NCI-H345 (cell line): ENCODE results near the gene RNU2-63P.
"Not testable (repeated sequence)": the region's sequence is repeated elsewhere in the genome, so short reads cannot be mapped to it uniquely, and the experiment has no call there.

ENCODE experiments used
- DNase-seq: peaks from one replicate; lab custom pipeline; 2025; lab: John Stamatoyannopoulos, UW

Gene RNU2-63P

GRCh38 chr2:88028931-88029330 lies 12.6 kb upstream of the RNU2-63P start:
- no peak for DNase-seq

DNA sequence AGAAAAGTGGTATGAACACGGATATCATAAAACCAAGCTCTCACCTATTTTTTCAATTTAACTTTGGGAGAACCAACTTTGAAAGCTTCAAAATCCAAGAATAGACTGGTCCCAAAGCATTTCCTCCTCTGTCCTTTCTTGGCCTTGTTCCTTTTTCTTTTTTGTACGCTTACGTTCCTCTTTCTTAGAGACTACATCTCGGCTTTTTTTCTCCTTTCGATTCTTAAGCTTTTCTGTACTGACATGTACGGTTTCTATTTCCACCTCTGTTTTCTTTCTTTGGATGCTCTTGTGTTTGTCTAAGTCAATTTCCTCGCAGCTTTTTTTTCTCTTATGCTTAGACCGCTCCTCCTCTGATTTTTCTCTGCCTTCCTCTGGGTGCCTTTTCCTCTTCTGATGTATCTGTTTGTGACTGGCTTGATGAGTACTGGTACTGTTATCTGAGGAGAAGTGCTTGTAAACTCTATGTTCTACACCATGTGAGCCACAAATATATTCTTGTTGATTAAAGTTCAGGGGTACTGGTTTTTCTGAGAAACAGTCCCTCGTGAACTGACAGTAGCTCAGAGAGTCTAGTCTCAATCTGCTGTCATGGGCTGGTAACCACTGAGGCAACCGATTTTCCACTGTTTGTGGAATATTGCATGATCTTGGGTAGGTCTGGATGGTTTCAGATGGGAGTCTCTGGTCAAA lies 11.5 kb upstream of the RNU2-63P start:
- DNase-seq = no peak

DNA sequence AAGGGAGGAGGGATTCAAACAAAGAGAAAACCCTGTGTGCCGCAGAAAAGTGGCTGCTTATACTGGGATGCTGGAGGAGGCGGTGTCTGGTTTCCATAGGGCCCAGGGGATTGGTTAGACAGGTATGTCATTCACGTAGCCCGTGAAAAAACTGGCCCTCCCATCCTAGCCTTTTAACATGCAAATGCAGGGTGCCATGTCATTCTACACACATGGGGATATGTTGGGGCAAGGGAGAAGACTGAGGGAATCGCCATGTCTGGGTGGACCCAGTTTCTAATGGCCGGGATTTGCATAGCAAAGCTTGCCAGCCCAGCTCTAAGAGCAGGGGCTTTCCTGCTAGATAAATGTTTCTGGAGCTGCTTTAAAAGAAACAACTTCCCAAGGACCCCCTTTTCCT lies 8.2 kb upstream of the RNU2-63P start:
- DNase-seq = no peak

DNA sequence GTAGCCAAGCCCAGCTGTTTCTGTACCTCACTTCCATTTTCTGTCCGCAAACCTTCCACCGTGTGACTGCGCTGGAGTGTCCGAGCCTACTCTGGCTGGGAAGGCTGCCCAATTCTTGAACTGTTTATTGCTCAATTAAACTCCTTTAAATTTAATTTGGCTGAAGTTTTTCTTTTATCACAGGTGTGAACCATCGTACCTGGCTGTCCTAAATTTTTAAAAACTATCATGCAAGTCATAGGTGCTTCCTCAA lies 6.2 kb upstream of the RNU2-63P start:
- no peak for DNase-seq

DNA sequence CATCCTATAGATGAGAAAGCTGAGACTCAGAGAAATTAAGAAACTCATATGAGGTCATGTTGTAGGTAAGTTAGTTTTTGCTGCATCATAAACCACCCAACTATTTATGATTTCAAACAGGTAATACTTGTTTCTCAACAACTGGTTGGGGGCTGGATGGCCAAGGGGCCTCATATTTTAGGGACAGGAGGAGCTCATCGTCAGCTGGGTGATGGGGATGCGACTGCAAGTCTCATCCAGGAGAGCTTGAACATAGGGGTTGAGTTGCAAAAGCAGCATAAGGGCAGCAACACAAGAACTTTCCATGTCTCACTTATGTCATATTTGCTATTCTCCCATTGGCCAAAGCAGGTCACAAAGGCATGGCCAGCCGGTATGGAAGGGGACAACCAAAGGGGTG lies 3.6 kb upstream of the RNU2-63P start:
- DNase-seq = no peak

DNA sequence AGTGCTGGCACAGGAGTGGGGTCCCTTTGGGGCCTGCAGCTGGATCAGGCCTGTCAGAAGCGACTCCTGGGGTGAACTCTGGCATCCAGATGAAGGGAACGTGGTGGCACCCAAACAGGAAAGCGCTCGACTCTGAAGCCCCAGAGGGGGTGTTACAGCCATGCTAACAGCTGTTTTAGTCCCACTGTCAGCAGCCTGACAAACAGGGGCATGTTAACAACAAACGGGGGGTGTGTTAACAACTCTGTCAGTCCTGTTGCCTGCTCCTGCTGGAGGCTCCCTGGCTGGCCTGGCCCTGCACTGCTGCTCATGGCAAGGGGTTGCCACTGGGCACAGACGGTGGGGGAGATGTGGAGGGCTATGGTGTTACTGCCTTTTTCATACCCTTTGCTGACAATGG lies 2.6 kb upstream of the RNU2-63P start:
- DNase-seq = no peak

DNA sequence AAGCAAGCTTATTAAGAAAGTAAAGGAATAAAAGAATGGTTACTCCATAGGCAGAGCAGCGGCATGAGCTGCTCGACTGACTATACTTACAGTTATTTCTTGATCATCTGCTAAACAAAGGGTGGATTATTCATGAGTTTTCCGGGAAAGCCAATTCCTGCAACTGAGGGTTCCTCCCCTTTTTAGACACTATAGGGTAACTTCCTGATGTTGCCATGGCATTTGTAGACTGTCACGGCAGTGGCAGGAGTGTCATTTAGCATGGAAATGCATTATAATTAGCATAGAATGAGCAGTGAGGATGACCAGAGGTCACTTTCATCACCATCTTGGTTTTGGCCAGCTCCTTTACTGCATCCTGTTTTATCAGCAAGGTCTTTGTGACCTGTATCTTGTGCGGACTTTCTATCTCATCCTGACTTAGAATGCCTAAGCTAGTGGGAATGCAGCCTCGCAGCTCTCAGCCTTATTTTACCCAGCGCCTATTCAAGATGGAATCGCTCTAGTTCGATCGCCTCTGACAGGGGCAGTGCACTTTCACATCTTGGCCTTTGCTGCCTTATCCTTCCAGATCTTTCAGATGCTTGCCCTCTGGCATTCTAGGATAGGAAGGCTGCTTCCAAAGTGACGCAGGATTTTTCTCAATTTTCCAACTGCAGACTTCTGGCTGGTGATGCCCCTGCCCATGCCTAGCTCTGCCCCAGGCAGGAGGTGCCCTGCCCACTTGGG lies 1.9 kb upstream of the RNU2-63P start:
- DNase-seq = not testable (repeated sequence)

DNA sequence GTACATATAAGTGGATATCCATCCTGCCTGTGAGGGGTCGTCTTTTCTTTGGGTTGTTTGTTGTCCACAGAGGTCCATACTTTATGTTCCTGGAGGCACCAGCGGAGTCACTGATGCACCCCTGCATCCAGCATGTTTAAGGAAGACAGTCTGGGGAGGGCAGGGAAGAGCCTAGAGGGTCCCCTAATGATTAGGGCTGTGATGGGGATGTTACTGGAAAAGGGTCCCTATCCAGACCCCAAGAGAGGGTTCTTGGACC lies 1.4 kb upstream of the RNU2-63P start:
- DNase-seq = not testable (repeated sequence)

- peak; percentile 66 for DNase-seq
These were observed 823 bp upstream of the RNU2-63P start for GRCh38 chr2:88016960-88017779.

- DNase-seq = no peak
These were observed 5.3 kb downstream of the RNU2-63P start for GRCh38 chr2:88011011-88011410.

- no peak for DNase-seq
These were observed 6.2 kb downstream of the RNU2-63P start for GRCh38 chr2:88010136-88010535.

DNA sequence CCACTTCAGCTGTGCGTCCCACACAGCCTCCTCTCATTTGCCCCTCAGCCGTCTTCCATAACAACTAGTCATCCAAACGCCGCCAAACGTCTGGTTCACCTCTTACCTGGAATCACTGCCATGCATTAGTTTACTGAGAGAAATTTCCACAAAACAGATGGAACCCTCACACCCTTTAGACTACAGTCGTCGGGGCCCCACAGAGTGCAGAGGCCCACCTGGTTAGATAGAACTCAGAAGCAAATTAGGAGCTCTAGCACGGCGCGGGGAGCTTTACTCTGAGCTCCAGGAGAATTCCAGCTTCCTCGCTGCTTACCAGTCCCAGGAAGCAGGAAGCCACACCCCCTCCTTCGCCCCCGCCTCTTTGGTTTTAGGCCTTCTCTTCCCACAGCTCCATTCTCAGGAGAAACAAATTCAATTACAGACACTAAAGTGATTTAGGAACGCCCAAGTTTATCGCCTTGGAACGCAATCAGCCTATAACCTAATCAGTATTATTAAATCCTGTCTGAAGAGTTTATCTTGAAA lies 9.4 kb downstream of the RNU2-63P start:
- DNase-seq = no peak

DNA sequence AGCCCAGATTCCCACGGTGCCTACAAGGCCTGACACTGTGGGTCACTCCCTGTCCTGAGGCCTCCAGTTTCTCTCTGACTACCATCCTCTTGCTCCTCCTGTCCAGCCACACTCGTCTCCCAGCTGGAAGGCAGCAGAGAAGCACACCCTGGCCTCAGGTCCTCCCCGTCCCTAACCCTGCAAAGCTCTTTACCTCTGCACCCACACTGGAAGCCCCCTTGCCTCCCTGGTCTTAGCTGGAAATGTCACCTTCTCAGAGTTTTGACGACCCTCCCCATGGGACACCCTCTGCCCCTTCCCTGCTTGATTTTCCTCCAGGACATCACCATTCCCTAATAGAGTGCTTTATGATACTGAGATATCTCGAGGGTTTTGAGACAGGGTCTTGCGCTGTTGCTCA lies 10.6 kb downstream of the RNU2-63P start:
- no peak for DNase-seq

- DNase-seq = no peak
These were observed 13.1 kb downstream of the RNU2-63P start for GRCh38 chr2:88003074-88003755.

- no peak for DNase-seq
These were observed 14.0 kb downstream of the RNU2-63P start for GRCh38 chr2:88002359-88002707.

GRCh38 chr2:88000474-88000873 lies 15.9 kb downstream of the RNU2-63P start:
- not testable (repeated sequence) for DNase-seq

DNA sequence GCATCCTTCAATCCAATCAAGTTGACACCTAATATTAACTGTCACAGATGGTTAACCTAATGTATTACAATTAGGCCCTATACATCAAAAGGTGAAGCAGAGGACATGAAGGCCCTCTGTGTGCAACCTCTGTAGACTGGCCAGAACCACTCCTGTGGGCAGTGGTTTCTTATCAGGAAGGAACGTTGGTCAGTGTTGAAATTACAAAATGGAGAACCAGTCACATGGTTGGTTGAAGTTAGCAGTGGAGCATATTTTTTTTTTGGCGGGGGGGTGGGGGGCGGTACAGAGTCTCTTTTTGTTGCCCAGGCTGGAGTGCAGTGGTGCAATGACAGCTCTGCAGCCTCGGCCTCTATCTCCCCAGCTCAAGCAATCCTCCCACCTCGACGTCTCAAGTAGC lies 19.8 kb downstream of the RNU2-63P start:
- DNase-seq = no peak

DNA sequence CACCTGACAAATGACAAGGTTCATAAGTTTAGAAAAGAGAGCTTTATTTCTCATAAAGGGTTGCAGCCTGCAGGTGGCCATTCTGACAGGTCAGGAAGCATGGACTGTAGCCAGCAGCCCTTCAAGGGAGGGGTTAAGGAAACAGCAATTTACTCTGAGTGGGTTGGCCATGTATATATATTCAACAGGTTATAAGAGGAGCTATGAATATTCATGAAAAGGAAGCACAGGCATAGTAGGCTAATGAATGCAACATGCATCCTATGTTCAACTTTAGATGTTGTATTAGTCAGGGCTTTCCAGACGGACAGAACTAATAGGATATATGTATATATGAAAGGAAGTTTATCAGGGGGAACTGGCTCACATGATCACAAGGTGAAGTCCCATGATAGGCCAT lies 20.6 kb downstream of the RNU2-63P start:
- no peak for DNase-seq

DNA sequence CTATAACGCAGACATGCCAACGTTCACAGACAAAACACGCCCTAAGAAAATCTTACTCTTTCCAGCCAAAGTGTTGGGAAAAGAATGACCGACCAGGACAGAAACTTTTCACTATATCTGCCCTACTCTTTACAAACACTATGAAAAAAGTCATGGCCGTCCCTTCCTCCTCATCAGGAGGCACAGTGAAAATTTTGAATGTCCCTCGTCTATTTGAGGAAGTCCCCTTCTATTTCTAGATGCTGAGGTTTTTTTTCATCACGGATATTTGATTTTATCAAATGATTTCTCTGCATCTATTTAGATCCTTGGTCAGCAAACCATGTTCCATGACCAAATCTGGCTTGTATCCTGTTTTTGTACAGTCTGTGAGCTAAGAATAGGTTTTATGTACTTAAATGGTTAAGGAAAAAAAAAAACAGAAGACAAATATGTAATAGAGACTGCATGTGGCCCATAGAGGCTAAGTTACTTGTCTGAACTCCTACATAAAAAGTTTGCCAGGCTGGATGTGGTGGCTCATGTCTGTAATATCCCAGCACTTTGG lies 22.0 kb downstream of the RNU2-63P start:
- not testable (repeated sequence) for DNase-seq

DNA sequence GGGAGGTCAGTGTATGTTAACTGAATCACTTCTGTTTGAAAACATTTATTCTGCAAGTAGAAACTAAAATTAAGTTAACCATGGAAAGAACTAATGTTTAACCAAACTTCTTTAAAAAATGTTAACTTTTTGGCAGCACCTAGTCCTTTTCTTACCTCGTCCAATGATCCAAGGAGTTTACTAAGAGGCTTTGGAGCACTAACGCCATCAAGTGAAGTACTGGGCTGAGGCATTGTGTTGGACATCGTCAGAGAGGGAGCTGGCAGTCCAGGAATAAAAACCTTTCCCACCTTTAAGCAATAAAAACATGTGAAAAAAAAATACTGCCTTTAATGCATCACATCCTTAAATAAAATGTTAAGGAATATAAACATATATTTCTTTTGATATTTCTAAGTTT lies 23.8 kb downstream of the RNU2-63P start:
- not testable (repeated sequence) for DNase-seq

- not testable (repeated sequence) for DNase-seq
These were observed 28.9 kb downstream of the RNU2-63P start for GRCh38 chr2:87987473-87987872.

DNA sequence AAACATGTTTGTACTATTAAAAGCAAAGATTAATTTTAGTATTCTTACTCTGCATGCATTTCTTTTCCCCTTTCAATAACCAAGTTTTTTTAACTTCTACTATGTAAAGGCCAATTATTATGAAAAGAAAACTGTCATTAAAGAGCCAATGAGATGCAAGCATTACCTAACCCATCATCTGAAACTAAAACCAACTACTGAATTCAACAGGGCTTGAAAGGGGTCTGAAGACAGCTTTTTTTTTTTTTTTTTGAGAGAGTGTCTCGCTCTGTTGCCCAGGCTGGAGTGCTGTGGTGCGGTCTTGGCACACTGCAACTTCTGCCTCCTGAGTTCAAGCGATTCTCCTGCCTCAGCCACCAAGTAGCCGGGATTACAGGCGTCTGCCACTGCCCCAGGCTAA lies 30.4 kb downstream of the RNU2-63P start:
- DNase-seq = not testable (repeated sequence)
